Stimulated activated CD8-positive, alpha-beta memory T cell treated with anti-CD3 and anti-CD28 coated beads, Interleukin-2, amount 100 ng/mL, for 1 hour (primary cell): ENCODE results near the gene CLDN10.
"Not testable (repeated sequence)": the region's sequence is repeated elsewhere in the genome, so short reads cannot be mapped to it uniquely, and the experiment has no call there.

Experiments
- DNase-seq, 2 donors: peaks; one replicate each; pipeline ENCODE4 v3.0.0-alpha.2; 2020; ENCODE audit warnings: low read depth in 2 of 2

CLDN10 gene

DNA sequence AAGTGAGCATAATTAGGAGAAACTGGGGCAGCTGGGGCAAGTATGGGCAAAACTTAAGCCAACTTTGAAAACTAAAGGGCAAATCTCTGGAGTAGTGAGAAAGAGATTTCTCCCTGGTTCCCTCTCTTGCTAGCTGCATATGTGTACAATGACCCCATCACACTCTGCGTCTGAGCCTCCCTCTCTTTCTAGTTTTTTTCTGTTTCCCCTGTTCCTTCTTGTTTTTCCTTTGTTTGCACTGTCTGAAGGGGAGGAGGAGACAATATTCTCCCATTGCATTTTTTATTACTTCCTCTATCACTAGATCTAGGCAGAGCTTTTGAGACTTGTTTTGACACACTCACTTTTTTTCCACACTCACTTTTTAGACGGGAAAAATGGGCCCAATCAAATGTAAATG lies 11.2 kb upstream of the CLDN10 start:
- DNase-seq = no peak

DNA sequence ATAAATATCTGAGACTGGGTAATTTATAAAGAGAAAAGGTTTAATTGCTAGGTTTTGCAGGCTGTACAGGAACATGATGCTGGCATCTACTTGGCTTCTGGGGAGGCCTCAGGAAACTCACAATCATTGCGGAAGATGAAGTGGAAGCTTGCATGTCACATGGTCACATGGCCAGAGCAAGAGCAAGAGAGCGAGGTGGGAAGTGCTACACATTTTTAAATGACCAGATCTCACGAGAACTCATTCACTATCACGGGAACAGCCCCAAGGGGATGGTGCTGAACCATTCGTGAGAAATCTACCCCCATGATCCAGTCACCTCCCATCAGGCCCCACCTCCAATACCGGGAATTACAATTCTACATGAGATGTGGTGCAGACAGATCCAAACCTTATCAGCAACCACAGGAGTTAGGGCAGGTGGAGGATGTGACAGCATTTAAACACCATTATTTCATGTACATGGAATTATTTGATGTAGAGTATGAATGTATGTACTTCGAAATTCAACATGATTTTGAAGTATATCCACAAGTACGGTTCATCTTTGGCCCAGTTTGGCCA lies 10.5 kb upstream of the CLDN10 start:
- no peak for DNase-seq

DNA sequence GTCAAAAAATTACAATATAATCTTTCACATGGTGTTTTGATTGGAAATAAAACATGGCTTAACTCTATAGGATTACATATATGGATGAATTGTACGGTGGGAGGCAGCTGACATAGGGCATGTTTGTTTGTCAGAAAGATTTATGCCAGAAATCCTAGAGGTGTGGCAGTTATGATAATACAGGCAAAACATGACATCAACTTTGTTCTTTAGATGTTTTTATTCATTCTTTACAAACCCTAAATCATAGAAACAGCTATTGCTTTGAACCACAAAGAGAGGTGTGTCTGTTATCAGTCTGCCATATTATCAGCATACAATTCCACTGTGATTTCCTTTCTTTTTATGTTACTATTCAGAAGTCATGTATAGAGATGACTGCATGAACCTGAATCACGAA lies 8.2 kb upstream of the CLDN10 start:
- DNase-seq = no peak

DNA sequence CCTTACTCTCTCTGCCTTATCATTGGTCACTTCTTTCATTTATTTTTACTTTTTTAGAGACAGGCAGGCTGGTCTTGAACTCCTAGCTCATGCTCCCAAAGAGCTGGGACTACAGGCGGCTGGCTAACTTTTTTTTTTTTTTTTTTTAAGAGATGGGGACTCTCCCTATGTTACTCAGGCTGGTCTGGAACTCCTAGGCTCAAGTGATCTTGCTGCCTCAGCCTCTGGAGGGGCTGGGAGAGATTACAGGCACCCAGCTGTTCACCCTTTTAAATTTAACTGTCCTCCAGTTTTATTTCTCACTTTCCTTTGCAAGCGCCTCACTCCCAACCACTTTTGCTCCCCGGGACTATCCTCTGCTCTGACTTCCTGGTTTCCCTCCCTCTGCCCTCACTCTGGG lies 5.6 kb upstream of the CLDN10 start:
- DNase-seq = no peak

DNA sequence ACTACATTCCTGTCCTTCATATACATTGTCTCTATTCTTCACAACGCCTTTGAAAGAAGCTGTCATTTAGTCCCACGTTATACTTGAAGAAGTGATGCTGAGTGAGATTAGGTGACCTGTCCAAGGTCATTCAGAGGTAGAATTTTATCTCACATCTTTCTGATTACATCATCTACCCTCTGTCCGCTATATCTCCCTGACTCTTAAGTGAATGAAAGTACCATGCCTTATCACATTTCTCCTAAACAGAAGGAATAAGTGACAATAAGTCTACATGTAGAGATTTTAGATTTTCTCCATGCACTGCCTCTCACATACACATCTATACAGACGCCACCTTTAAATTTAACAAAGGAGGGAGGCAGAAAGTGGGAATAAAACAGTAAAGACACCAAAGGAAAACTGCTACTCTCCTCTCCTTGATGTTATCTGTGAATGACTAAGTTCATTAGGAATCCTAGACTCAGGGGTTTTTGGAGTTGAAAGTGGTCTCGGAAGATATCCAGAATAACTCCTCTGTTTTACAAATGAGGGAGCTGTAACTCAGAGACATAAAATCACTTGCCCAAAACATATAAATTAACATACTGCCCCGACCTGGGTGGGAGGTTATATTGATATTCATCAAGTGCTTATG lies 4.9 kb upstream of the CLDN10 start:
- DNase-seq = no peak

DNA sequence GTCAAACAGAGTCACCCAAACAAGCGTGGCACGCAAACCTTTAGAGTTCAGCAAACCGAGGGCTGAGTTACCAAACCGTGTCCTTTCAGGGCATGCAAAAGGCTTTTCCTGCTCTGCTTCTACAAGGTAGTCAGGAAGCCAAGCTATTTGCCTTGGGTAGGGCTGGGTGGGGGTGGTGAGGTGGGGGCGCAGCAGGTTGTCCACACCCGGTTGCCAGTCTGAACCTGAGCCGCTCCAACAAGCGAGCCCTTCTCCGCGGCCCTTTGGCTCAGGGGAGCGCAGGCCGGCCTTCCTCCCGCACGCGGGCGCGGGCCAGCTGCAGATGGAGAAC lies 347 bp upstream of the CLDN10 start:
- no peak for DNase-seq

DNA sequence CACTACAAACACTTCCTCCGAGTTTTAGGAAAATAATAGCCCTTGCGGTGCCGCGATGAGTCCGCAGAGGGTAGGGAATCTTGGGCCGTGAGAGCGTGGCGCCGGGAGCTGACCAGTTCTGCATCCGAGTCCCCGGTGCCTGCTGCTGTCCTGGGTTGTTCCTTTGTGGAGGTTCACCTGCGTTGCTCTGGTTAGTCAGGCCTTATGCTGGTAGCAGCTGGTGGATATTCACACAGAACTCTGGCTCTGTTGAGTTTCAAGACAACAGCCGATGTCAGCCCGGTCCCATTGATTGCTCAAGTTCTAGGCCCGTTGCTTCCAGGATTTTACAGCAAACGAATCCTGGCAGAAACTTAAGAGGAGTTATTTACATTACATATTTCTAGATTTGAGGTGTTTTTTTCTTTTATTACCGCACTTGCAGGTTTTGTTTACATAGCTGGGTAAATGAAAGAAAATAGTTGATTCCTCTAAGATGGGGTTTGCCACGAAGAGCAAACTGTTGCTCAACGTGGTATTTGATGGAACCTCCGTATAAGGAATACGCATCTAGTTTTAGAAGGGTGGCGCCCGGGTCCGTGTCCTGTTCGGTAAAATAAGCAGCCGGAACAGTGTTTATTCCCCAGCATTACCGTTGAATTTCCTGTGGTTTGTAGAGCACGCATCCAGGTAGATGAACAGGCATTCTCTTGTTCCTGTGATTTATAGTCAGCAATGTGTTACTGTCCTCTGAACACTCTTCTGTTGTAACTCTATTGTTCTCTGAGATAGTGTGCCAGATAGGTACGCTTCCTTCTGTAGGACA lies 1.3 kb downstream of the CLDN10 start:
- no peak for DNase-seq

DNA sequence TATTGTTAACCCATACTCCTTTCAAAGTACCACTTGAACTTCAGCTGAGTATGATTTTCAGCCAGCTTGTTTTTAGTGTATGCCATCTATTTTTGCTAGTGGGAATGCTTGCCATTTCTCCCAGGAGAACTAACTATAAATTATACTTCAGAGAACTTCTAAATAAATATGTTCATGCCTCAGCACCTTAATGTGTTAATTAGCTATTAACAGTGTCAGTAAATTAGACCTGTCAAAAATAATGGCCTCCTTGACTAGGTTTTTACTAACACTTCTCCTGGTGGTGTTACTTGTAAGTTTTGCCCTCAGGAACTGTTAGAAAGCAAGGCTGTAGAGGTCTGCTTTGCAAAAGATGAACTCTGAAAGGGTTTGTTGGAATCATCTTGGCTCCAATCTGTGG lies 4.5 kb downstream of the CLDN10 start:
- DNase-seq = no peak

DNA sequence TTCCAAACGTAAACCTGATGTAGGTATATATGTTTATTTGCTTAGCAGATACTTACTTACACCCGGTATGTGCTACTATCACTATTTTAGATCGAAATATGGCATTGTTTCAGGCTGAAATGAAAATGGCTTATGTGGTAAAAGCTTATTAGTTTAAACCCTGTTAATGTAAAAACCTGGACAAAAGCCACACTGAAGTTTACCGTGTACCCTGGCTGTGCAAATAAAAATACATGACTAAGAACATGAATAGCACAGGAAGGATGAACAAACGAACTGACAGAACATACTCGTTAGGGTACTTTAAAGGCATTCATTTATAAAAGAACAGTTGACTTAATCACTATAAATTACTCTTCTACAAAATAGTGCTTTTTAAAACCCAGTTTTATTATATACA lies 6.6 kb downstream of the CLDN10 start:
- DNase-seq = no peak

DNA sequence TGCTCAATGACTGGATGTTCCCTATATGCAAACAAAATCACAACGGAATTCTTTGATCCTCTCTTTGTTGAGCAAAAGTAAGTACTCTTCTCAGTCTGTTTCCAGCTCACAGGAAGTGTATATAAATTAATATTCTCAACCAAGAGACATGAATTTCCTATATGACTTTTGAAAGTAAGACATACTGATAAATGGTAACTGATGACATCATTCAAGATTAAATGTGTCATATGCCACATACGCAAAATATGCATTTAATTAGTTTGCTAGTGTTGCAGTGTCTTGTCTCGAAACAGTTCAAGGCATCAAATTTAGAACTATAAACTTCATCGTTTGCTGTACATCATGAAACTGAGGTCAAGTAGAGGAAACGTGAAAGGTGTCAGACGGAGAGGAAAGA lies 7.9 kb downstream of the CLDN10 start:
- no peak for DNase-seq

DNA sequence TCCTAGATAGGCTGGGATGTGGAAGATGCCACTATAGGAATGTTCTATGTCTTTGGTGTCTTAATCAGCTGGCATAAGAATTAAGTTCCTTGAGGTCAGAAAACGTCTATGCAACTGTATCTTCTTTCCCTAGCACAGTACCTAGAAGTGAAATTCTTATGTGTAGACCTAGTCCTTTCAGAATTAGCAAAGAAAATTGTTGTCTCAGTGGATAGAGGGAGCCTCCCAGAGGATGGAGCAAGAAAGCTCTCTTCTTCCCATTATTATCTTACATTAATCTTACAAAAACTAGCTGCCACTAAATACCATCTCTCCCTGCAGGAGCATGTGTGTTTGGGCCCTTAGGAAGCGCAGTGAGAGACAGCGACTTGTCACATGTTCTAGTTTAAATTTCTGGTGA lies 11.6 kb downstream of the CLDN10 start:
- no peak for DNase-seq

DNA sequence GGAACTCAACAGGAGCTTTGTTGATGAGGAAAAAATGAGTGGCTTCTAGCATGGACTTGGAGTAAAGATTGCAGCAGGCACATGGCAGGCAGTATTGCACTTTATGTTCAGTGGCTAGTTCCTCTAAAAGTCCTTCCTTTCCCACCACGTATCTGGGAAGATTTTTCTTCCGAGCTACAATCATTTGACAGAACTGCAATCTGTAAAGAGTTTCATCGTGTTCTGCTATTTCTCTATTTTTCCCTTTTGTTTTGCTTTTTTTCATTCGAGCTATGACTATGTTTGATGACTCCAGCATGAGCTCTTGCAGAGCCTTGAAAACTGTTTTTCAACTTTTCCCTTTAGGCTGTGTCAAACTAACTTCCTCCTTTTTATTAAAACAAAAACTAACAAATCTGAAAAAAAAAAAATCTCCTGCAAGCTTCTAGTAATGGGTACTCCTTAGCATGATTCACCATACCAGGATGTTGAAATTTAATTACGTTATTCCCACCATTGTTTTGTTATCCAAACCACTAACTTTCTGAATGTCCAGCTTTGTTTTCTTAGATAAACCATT lies 12.3 kb downstream of the CLDN10 start:
- no peak for DNase-seq

DNA sequence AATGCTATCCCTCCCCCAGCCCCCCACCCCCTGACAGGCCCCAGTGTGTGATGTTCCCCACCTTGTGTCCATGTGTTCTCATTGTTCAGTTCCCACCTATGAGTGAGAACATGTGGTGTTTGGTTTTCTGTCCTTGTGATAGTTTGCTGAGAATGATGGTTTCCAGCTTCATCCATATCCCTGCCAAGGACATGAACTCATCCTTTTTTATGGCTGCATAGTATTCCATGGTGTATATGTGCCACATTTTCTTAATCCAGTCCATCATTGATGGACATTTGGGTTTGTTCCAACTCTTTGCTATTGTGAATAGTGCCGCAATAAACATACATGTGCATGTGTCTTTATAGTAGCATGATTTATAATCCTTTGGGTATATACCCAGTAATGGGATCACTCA lies 13.2 kb downstream of the CLDN10 start:
- DNase-seq = not testable (repeated sequence)

DNA sequence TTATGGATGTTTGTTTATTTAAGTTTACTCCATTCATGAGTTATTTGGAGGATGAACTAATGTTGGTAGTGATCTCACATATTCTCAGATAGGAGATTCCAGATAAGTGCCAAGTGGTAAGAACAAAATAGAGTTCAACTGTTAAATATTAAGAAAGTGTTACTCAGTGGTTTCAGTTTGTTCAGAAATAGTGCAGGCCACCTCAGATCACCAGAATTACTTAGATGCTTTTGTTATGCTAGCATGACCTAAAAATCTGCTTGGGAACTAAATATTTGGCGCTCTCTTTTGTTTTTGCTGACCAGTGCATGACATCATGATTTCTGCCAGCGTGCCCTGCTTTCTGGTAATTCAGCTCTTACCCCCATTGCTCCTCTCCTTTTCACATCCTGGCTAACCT lies 15.6 kb downstream of the CLDN10 start:
- DNase-seq = no peak

DNA sequence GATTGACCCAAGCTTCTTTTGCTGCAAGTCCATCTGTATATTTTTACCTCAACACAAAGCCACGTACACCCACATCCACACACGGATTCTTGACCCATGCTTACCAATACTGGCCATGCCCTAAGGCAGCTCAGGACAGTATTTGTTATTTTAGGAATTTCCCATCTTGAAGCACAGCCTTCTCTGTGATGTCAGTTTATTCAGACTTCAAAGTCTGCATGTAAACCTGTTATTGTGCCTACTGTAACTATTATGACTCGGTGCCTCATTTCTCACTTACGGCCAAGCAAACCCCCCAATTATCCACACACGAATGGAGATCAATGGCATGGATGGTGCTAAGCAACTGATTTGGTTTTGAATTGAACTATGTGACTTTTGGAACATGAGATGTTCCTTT lies 17.5 kb downstream of the CLDN10 start:
- DNase-seq = no peak

DNA sequence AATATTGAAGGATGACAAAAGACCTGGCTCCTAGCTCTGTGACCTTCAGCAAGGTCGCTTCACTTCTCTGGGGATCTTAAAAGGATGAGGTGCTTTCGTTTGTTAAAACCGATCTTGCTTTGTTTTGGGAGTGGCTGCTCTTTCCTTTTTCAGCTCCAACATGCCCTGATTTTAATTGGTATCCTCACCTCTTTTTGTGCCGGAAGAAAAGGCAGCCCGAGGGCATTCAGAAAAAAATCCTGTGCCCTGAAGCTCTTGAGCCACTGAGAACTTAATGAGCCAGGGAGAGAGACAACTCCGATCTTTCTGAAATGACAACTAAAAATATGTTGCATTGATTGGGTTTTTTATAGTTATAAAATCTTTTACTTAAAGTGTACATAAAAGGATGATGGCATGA lies 19.4 kb downstream of the CLDN10 start:
- DNase-seq = no peak

DNA sequence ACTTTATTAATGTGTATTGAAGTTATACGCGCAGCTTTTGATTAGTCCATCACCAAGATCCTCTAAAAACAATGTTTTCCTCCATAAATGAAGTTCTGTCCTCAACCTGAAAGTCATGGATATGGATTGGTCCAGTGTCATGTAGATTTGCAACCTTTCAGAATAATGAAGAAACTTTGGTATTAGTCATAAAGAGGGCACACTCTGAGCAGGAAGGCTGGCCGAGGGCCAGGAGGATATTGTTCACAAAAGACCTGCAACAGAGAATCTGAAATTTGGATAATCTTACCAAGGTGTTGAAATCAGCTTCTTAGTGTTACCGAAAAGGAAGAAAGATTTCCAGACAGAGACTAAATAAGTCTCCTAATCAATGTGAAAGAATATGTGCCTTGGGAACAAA lies 20.7 kb downstream of the CLDN10 start:
- DNase-seq = no peak

DNA sequence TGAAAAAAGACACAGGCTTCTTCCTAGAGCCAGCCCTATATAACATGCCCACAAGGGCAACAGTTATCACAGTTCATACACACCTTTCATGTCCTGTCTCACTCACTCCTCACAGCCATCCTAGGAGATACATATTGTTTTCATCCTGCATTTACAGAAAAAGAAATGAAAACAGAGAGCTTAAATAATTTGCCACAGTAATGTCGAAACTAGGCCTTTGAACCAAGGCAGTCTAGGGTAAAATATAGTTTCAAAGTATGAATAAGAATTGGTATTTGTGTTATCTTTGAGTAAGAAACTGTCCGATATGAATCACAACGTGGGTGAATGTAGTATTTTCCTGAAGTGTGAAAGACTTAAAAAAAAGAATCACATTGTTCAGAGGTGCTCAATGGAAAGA lies 26.8 kb downstream of the CLDN10 start:
- DNase-seq = no peak

DNA sequence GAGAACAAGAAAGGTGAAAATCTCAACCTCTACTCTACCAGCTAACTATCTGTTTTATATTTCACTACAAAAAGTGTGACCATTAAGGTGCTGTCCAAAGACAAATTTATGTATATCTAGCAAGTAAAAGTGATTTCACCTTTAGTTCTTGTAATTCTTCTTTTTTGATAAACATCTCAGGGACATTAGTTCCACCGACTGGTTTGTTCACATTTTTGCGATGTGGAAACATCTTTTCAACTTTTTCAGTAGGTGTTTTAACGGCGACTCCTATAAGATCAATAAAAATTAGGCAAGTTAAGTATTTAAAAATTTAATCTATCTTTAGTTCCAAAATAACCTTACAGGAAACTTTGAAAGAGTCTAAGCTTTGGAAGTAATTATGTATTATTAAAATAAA lies 33.3 kb downstream of the CLDN10 start:
- DNase-seq = no peak

DNA sequence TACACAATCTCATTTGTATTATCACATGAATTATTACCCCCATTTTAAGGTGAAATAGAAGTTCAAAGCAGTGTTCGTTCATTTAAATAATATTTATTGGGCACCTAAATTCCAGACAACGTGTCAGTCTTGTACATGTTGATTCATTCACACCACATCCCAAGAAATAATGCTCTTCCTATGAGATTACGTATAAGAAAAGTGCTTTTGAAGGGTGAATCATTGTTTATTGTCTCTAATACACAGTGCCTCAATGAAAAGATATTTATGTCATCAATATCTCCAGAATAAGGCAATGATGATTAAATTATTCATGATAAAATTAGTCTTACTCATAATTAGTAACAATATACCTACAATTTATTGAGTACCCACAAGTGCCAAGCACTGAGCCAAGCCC lies 35.6 kb downstream of the CLDN10 start:
- no peak for DNase-seq

DNA sequence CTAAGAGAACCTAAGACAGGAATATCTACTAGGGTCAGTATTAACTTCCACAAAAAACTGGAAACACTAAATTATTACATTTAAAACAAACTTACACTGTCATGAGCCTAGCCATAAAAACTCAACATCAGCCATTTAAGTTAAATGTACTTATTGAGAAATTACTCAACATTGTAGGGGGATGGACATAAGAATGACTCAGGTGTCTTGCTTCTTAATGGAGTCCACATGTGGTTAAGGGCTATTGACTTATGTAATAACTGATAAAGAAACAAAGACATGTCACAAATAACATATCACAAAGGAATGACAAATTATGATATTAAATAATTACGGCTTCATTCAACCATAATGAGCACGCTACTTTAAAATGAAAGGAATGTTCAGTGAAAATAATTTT lies 36.2 kb downstream of the CLDN10 start:
- no peak for DNase-seq

DNA sequence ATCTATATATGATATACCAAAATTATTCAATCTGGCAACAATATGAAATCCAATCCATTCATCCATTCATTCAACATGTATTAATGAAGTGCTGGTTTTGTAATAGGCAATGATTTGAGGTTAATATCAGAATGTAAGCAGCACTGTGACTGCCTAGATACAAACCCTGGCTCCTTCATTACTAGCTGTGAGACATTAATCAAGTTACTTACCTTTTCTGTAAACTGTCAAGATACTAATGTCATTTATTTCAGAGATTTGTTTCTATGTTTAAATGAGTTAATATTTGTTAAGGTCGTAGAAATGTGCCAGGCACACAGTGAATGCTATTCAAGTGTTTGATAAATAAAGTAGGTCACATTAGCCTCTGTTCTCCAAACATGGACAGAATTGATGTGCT lies 40.9 kb downstream of the CLDN10 start:
- DNase-seq = no peak

DNA sequence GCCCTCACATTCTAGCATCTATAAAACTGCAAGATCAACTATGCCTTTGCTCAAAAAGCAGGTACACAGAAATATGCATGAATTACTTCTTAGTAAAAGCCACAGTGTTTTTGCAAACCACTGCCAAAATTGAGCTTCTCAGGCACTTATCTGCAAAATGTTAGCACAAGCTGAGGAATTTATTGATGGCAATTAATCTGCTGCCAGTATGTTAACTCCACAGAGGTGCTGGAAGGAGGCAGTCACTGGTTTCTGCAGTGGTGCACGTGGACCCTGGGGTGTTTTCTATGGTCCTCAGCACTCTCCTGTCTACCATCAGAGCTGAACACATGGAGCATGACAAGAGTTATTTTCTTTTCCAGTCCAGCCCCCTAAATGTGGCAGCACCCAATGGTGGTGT lies 44.2 kb downstream of the CLDN10 start:
- DNase-seq = no peak
